PC-3 (cell line): ENCODE measurements around the gene OSBPL8. TPM values are rescaled to one million over a fixed set of nuclear protein-coding genes. Genes with fewer than 3 reads are reported as not detected.
"Not testable (repeated sequence)": the region's sequence is repeated elsewhere in the genome, so short reads cannot be mapped to it uniquely, and the experiment has no call there.

Experiments used
- ATAC-seq: fragments of 200-7000 bp; cut with Tn5 transposase; 2 replicates; pipeline ENCODE4 v1.9.1; 2020; ENCODE audit warnings: mild to moderate bottlenecking, moderate library complexity
- BruUV-seq: library from RNA; stranded (reverse); fragments of 400-500 nt; replicated peaks from 2 replicates; lab custom pipeline; 2021; lab: Mats Ljungman, UMichigan
- CTCF ChIA-PET: fragments of 300-600 bp; sonication (Branson Sonifier 250); formaldehyde crosslinking; loops from one replicate; lab custom pipeline; 2022; ENCODE audit warnings: antibody characterized with exemption; lab: Charles Lee
- POLR2A ChIA-PET: fragments of 300-600 bp; sonication (Branson Sonifier 250); formaldehyde crosslinking; loops from one replicate; lab custom pipeline; 2022; ENCODE audit warnings: antibody characterized with exemption; ENCODE audit not compliant: unreplicated experiment; lab: Charles Lee
- DNase-seq: peaks from one replicate; pipeline ENCODE4 v3.0.0-alpha.2; 2015
- H2AFZ ChIP-seq: fragments of 300-600 bp; sonication (generic); 2 replicates; pipeline ENCODE4 v1.6.0; 2016; ENCODE audit warnings: antibody characterized with exemption, low read length
- H3F3A ChIP-seq: fragments of 300-600 bp; sonication (generic); one replicate; pipeline ENCODE4 v1.6.0; 2017; ENCODE audit warnings: antibody characterized with exemption, low read length, control low read depth, mild to moderate bottlenecking; ENCODE audit not compliant: unreplicated experiment
- H3K27ac ChIP-seq: fragments of 300-600 bp; sonication (generic); 2 replicates; pipeline ENCODE4 v1.5.1; 2016; ENCODE audit warnings: mild to moderate bottlenecking, low read length
- H3K27me3 ChIP-seq: fragments of 300-600 bp; sonication (generic); 2 replicates; pipeline ENCODE4 v1.6.1; 2016; ENCODE audit warnings: low read length, mixed read lengths
- H3K36me3 ChIP-seq: fragments of 300-600 bp; sonication (generic); 2 replicates; pipeline ENCODE4 v1.6.1; 2016; ENCODE audit warnings: low read depth, mixed run types, low read length, mixed read lengths
- H3K4me1 ChIP-seq: fragments of 300-600 bp; sonication (generic); 2 replicates; pipeline ENCODE4 v1.5.1; 2016; ENCODE audit warnings: low read length; ENCODE audit not compliant: insufficient read depth
- H3K4me2 ChIP-seq: fragments of 300-600 bp; sonication (generic); 2 replicates; pipeline ENCODE4 v1.6.0; 2016; ENCODE audit warnings: low read length
- H3K4me3 ChIP-seq: fragments of 300-600 bp; sonication (generic); 2 replicates; pipeline ENCODE4 v1.5.1; 2016; ENCODE audit warnings: mild to moderate bottlenecking, low read length, mixed read lengths
- H3K79me2 ChIP-seq: fragments of 300-600 bp; sonication (generic); 2 replicates; pipeline ENCODE4 v1.6.1; 2017; ENCODE audit warnings: low read length, mixed read lengths
- H3K9ac ChIP-seq: fragments of 300-600 bp; sonication (generic); 2 replicates; pipeline ENCODE4 v1.6.0; 2016; ENCODE audit warnings: mild to moderate bottlenecking, low read length
- H3K9me2 ChIP-seq: fragments of 300-600 bp; sonication (generic); replicated peaks from 2 replicates; pipeline ENCODE4 v1.6.1; 2016; ENCODE audit warnings: mixed run types, low read length, mixed read lengths
- H3K9me3 ChIP-seq: fragments of 300-600 bp; sonication (generic); 2 replicates; pipeline ENCODE4 v1.6.1; 2016; ENCODE audit warnings: low read length, mixed read lengths
- H4K20me1 ChIP-seq: fragments of 300-600 bp; sonication (generic); 2 replicates; pipeline ENCODE4 v1.6.1; 2016; ENCODE audit warnings: low read length, mixed read lengths
- CTCF ChIP-seq: fragments of 300-600 bp; sonication (generic); conservative IDR thresholded peaks from 2 replicates; pipeline ENCODE4 v1.5.1; 2017; ENCODE audit warnings: antibody characterized with exemption, low read depth, mild to moderate bottlenecking, low read length
- EZH2 ChIP-seq: fragments of 300-600 bp; sonication (generic); IDR thresholded peaks from one replicate; pipeline ENCODE4 v1.6.1; 2017; ENCODE audit warnings: antibody characterized with exemption, mild to moderate bottlenecking, low read length; ENCODE audit not compliant: unreplicated experiment
- EZH2phosphoT487 ChIP-seq: fragments of 300-600 bp; sonication (generic); IDR thresholded peaks from 2 replicates; pipeline ENCODE4 v1.6.1; 2018; ENCODE audit warnings: mild to moderate bottlenecking, antibody characterized with exemption, low read length, borderline replicate concordance
- intact Hi-C: fragments of 100-400 bp; cut with micrococcal nuclease; formaldehyde crosslinking; loops from 2 replicates; pipeline ENCODE4 v1.9.0; 2023
- total RNA-seq: library from RNA; depleted of rRNA; stranded (reverse); fragments of >200 nt; gene quantifications from 2 replicates; pipeline ENCODE4 v1.2.3, GENCODE V29; 2014

OSBPL8 gene
- total RNA-seq, 1 experiment from 2014 or later, result 28.5 TPM

GRCh38 chr12:76504606-76505005, 55.0 kb downstream of the OSBPL8 start:
- no peaks in the 10 kb centered on the region for H3K9me3 ChIP-seq
- POLR2A ChIA-PET, result interaction anchor here (0.6 kb wide), 1 partner anchor 9 kb away, joined by 3 read pairs; no protein-coding TSS in a partner anchor
- no peaks in the 10 kb centered on the region for H4K20me1 ChIP-seq
- no peaks in the 10 kb centered on the region for H3K4me1 ChIP-seq
- no peaks in the 10 kb centered on the region for H3K79me2 ChIP-seq
- TF ChIP-seq CTCF (no peak), EZH2phosphoT487 (no peak), EZH2 (no peak)
- DNase-seq (no peak), ATAC-seq (no peak)
- no peaks in the 10 kb centered on the region for H3K9me2 ChIP-seq
- no peak overlapping the region for H3K9ac ChIP-seq
- CTCF ChIA-PET, result no interaction called here
- H2AFZ ChIP-seq, result no peak overlapping the region
- intact Hi-C loops, result no loop called here
- H3K27ac ChIP-seq, result no peak overlapping the region
- no peaks in the 10 kb centered on the region for H3F3A ChIP-seq
- no TSS peak for BruUV-seq
- H3K4me2 ChIP-seq, result no peak overlapping the region
- no peaks in the 10 kb centered on the region for H3K27me3 ChIP-seq
- H3K36me3 ChIP-seq, result no peaks in the 10 kb centered on the region
- H3K4me3 ChIP-seq, result no peak overlapping the region

GRCh38 chr12:76503957-76504356, 55.6 kb downstream of the OSBPL8 start:
- Histone ChIP-seq H3F3A (no peaks in the 10 kb centered on the region), H3K36me3 (no peaks in the 10 kb centered on the region), H3K4me3 (no peak overlapping the region), H3K4me2 (no peak overlapping the region), H3K9ac (no peak overlapping the region), H3K27ac (no peak overlapping the region), H3K9me2 (no peaks in the 10 kb centered on the region), H3K4me1 (no peaks in the 10 kb centered on the region), H3K79me2 (no peaks in the 10 kb centered on the region), H2AFZ (no peak overlapping the region), H3K9me3 (no peaks in the 10 kb centered on the region), H4K20me1 (no peaks in the 10 kb centered on the region), H3K27me3 (no peaks in the 10 kb centered on the region)
- ATAC-seq, result no peak
- DNase-seq, result no peak
- BruUV-seq, result no TSS peak
- intact Hi-C loops, result no loop called here
- POLR2A ChIA-PET, result no interaction called here
- TF ChIP-seq EZH2phosphoT487, result no peak
- TF ChIP-seq EZH2, result no peak
- no peak for TF ChIP-seq CTCF
- CTCF ChIA-PET, result no interaction called here

- Histone ChIP-seq H4K20me1 (no peaks in the 10 kb centered on the region), H3K9me2 (no peaks in the 10 kb centered on the region), H3K27ac (no peak overlapping the region), H3K79me2 (no peaks in the 10 kb centered on the region), H3K9me3 (no peaks in the 10 kb centered on the region), H3K9ac (no peak overlapping the region), H3K4me1 (no peaks in the 10 kb centered on the region), H3K4me2 (no peak overlapping the region), H3K36me3 (no peaks in the 10 kb centered on the region), H3K27me3 (no peaks in the 10 kb centered on the region), H3K4me3 (no peak overlapping the region), H2AFZ (no peak overlapping the region), H3F3A (no peaks in the 10 kb centered on the region)
- no TSS peak for BruUV-seq
- TF ChIP-seq EZH2 (no peak), CTCF (no peak), EZH2phosphoT487 (no peak)
- intact Hi-C loops, result no loop called here
- DNase-seq (no peak), ATAC-seq (no peak)
- CTCF ChIA-PET, result no interaction called here
- POLR2A ChIA-PET, result no interaction called here
Measured at GRCh38 chr12:76501390-76501789, 58.2 kb downstream of the OSBPL8 start.

- H2AFZ ChIP-seq, BruUV-seq, DNase-seq, intact Hi-C loops, H3K4me3 ChIP-seq, H3K9me3 ChIP-seq, H3K27ac ChIP-seq, H3K79me2 ChIP-seq, CTCF ChIA-PET, H3K27me3 ChIP-seq, POLR2A ChIA-PET, H3K9ac ChIP-seq, H3F3A ChIP-seq, H3K4me2 ChIP-seq, H4K20me1 ChIP-seq, H3K4me1 ChIP-seq, H3K36me3 ChIP-seq, H3K9me2 ChIP-seq, ATAC-seq: not testable (repeated sequence)
Measured at GRCh38 chr12:76499136-76499535, 60.4 kb downstream of the OSBPL8 start.
